Measurements from ENCODE around the gene CA12. TPM values are rescaled to one million over a fixed set of nuclear protein-coding genes. Genes with fewer than 3 reads are reported as not detected.

The CA12 gene
- total and polyA plus RNA-seq, 9 of the 15 experiments (the other 6 are each of a cell fraction or from before 2014, with no cell fraction given), result 0.01 to 0.78 (median 0.15) TPM; not detected in 1

DNA sequence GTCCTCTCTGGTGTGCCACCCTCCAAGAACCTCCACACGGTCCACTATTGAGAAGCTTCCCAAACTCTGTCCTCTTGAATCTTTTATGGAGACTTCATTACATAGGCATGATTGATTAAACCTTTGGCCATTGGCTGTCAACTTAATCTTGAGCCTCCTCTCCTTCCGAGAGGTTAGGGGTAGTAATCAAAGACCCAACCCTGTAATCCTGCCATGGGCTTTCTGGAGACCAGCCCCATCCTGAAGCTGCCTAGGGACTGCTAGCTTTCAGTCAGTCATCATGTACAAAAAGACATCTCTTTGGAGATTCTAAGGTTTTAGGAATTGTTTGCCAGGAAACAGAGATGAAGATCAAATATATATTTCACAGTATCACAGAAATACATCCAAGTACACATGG lies 67.2 kb downstream of the CA12 start:
- DNase-seq (ENCODE audit: extremely low read depth in 1 of 4, low spot score in 3 of 4) (no peak), FAIRE-seq (no peak), ATAC-seq (no peak)
- in situ Hi-C loops (cut with MboI) (no loop called here), intact Hi-C loops (cut with micrococcal nuclease) (no loop called here)
- H3K4me1 ChIP-seq (replicated peaks in 1 of 2; ENCODE audit: control insufficient read depth in 2 of 2, insufficient read depth in 2 of 2, low read length in 2 of 2), result no peaks in the 10 kb centered on the region
- ChIA-PET POLR2A (interaction anchor here (0.6 kb wide), 1 partner anchor 23 kb away, joined by 3 read pairs; no protein-coding TSS in a partner anchor), CTCF (ENCODE audit: low intra/inter-chr PET ratio) (no interaction called here)
- H3K79me2 ChIP-seq (ENCODE audit: control insufficient read depth, insufficient read depth, low read length), result no peaks in the 10 kb centered on the region
- H3K9ac ChIP-seq (ENCODE audit: insufficient read depth in 1 of 2, low read depth in 2 of 2, low read length in 2 of 2), result no peak overlapping the region
- 6% methylated on average over 2 of the region's 2 CpGs for WGBS (ENCODE audit: insufficient coverage, low coverage, missing lambda C conversion rate)
- TF ChIP-seq BCL6 (CRISPR knock-in tag; IDR thresholded peaks at IDR 0.05) (no peak), NCOA2 (IDR thresholded peaks at IDR 0.05; ENCODE audit: partially characterized antibody in 2 of 2) (peak in 1 of 2 experiments; percentile 18)
- BruUV-seq (replicated peaks), result no TSS peak
- no peaks in the 10 kb centered on the region for H3K27me3 ChIP-seq (ENCODE audit: control insufficient read depth in 2 of 2, insufficient read depth in 2 of 2, low read length in 2 of 2)
- H3K9me3 ChIP-seq (replicated peaks; ENCODE audit: control insufficient read depth, insufficient read depth, low read depth, low read length), result no peaks in the 10 kb centered on the region
- H3K4me3 ChIP-seq, result no peak overlapping the region
- H3K4me2 ChIP-seq (ENCODE audit: insufficient read depth, low read length), result no peak overlapping the region
- no peak overlapping the region for H2AFZ ChIP-seq (ENCODE audit: low read depth, low read length)
- no peak overlapping the region for H3K27ac ChIP-seq (ENCODE audit: extremely low read depth, low read depth, low read length)
- H3K9me1 ChIP-seq (ENCODE audit: control insufficient read depth, insufficient read depth, low read length), result no peaks in the 10 kb centered on the region
- no peaks in the 10 kb centered on the region for H3K36me3 ChIP-seq (ENCODE audit: control insufficient read depth, insufficient read depth, low read length)
- no peaks in the 10 kb centered on the region for H4K20me1 ChIP-seq (replicated peaks; ENCODE audit: control insufficient read depth, insufficient read depth, low read length)

DNA sequence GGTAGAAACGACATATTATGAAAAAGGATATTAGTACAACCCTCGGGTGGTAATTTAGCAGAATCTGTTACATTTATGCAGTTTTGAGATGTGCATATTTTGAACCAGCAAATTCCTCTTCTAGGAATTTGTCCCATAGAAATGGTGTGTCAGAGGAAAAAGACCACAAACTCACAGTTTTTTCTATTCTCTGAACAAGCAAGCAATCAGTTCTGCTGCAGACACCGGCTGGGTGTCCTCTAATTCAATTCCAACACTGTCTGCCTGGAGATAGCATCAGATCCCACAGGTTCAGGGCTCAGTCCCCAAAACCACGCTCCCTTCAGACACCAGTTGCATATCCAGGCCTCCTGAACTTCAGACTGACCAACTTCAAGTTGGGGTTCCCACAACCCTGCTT lies 67.8 kb downstream of the CA12 start:
- intact Hi-C loops (cut with micrococcal nuclease), result no loop called here
- no peaks in the 10 kb centered on the region for H3K9me1 ChIP-seq (ENCODE audit: control insufficient read depth, insufficient read depth, low read length)
- no peaks in the 10 kb centered on the region for H3K36me3 ChIP-seq (ENCODE audit: control insufficient read depth, insufficient read depth, low read length)
- POLR2A ChIA-PET, result interaction anchor here (0.6 kb wide), 1 partner anchor 22 kb away, joined by 3 read pairs; no protein-coding TSS in a partner anchor
- 3% methylated on average over 4 of the region's 4 CpGs for WGBS (ENCODE audit: insufficient coverage, low coverage, missing lambda C conversion rate)
- H2AFZ ChIP-seq (ENCODE audit: low read depth, low read length), result no peak overlapping the region
- no peaks in the 10 kb centered on the region for H3K9me3 ChIP-seq (replicated peaks; ENCODE audit: control insufficient read depth, insufficient read depth, low read depth, low read length)
- no peaks in the 10 kb centered on the region for H3K79me2 ChIP-seq (ENCODE audit: control insufficient read depth, insufficient read depth, low read length)
- ATAC-seq, result no peak
- in situ Hi-C loops (cut with MboI), result no loop called here
- H3K27ac ChIP-seq (ENCODE audit: extremely low read depth, low read depth, low read length), result no peak overlapping the region
- H3K4me3 ChIP-seq, result no peak overlapping the region
- no peak for DNase-seq (ENCODE audit: extremely low read depth in 1 of 4, low spot score in 3 of 4)
- BruUV-seq (replicated peaks), result no TSS peak
- CTCF ChIA-PET (ENCODE audit: low intra/inter-chr PET ratio), result no interaction called here
- no peaks in the 10 kb centered on the region for H4K20me1 ChIP-seq (replicated peaks; ENCODE audit: control insufficient read depth, insufficient read depth, low read length)
- H3K27me3 ChIP-seq (ENCODE audit: control insufficient read depth in 2 of 2, insufficient read depth in 2 of 2, low read length in 2 of 2), result no peaks in the 10 kb centered on the region
- H3K4me1 ChIP-seq (replicated peaks in 1 of 2; ENCODE audit: control insufficient read depth in 2 of 2, insufficient read depth in 2 of 2, low read length in 2 of 2), result no peaks in the 10 kb centered on the region
- no peak for FAIRE-seq
- no peak overlapping the region for H3K9ac ChIP-seq (ENCODE audit: insufficient read depth in 1 of 2, low read depth in 2 of 2, low read length in 2 of 2)
- H3K4me2 ChIP-seq (ENCODE audit: insufficient read depth, low read length), result no peak overlapping the region
- TF ChIP-seq MCM3 (IDR thresholded peaks at IDR 0.05), result no peak
- TF ChIP-seq, protein P1, sequence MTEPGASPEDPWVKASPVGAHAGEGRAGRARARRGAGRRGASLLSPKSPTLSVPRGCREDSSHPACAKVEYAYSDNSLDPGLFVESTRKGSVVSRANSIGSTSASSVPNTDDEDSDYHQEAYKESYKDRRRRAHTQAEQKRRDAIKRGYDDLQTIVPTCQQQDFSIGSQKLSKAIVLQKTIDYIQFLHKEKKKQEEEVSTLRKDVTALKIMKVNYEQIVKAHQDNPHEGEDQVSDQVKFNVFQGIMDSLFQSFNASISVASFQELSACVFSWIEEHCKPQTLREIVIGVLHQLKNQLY (CRISPR knock-in tag; conservative IDR thresholded peaks at IDR 0.05), result no peak
- no peak for TF ChIP-seq STAG1 (CRISPR knock-in tag; IDR thresholded peaks at IDR 0.05; ENCODE audit: borderline replicate concordance)
- TF ChIP-seq RBM39 (optimal IDR thresholded peaks at IDR 0.05; ENCODE audit: low read depth, low read length), result no peak
- TF ChIP-seq BRF2 (IDR thresholded peaks at IDR 0.05; ENCODE audit: borderline replicate concordance, insufficient read depth, insufficient read length), result no peak
- TF ChIP-seq ZNF395 (CRISPR knock-in tag; IDR thresholded peaks at IDR 0.05), result no peak
- TF ChIP-seq RBM25 (IDR thresholded peaks at IDR 0.05; ENCODE audit: low read depth, low read length, severe bottlenecking), result no peak
- TF ChIP-seq TBL1XR1 (IDR thresholded peaks at IDR 0.05; ENCODE audit: low read length in 2 of 2), result no peak
- no peak for TF ChIP-seq CSDE1 (IDR thresholded peaks at IDR 0.05)
- no peak for TF ChIP-seq ZNF224 (CRISPR knock-in tag; IDR thresholded peaks at IDR 0.05)
- TF ChIP-seq U2AF2 (optimal IDR thresholded peaks at IDR 0.05; ENCODE audit: low read depth, low read length), result no peak
- TF ChIP-seq SREBF2 (CRISPR knock-in tag; IDR thresholded peaks at IDR 0.05), result no peak
